Ovary (tissue), 3 donors: ENCODE results near the gene NRROS.

Experiments used
- POLR2A ChIP-seq: fragments of 450-650 bp; IDR thresholded peaks from one replicate; pipeline ENCODE4 v1.6.1; 2017; ENCODE audit warnings: antibody characterized with exemption, mild to moderate bottlenecking, moderate library complexity
- TF ChIP-seq, protein P1 (sequence below), 3 donors: fragments of 450-650 bp in 2 of 3; fragments of 200-600 bp in 1 of 3; IDR thresholded peaks; one replicate each; pipeline versions ENCODE4 v1.5.1 to v1.8.0; 2016 to 2022; ENCODE audit warnings: antibody characterized with exemption in 3 of 3, mild to moderate bottlenecking in 1 of 3
- donor health status: DM: no; HTN: no; CAD: no.

DNA sequence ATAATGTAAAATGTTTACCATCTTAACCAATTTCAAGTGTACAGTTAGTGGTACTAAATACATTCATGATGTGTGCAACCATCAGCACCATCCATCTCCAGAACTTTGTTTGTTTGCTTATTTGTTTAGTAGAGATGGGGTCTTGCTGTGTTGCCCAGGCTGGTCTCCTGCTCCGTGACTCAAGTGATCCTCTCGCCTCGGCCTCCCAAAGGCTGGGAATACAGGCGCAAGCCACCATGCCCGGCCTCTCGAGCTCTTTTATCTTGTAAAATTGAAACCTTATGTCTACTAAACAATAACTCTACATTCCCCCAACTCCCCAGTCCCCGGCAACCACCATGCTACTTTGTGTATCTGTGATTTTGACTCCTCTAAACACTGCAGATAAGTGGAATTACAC, 39.1 kb upstream of the NRROS start:
- no peak for TF ChIP-seq POLR2A
- TF ChIP-seq, protein P1, sequence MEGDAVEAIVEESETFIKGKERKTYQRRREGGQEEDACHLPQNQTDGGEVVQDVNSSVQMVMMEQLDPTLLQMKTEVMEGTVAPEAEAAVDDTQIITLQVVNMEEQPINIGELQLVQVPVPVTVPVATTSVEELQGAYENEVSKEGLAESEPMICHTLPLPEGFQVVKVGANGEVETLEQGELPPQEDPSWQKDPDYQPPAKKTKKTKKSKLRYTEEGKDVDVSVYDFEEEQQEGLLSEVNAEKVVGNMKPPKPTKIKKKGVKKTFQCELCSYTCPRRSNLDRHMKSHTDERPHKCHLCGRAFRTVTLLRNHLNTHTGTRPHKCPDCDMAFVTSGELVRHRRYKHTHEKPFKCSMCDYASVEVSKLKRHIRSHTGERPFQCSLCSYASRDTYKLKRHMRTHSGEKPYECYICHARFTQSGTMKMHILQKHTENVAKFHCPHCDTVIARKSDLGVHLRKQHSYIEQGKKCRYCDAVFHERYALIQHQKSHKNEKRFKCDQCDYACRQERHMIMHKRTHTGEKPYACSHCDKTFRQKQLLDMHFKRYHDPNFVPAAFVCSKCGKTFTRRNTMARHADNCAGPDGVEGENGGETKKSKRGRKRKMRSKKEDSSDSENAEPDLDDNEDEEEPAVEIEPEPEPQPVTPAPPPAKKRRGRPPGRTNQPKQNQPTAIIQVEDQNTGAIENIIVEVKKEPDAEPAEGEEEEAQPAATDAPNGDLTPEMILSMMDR (IDR thresholded peaks at IDR 0.05) = no peak
